SK-N-SH (cell line): ENCODE measurements around the gene NECTIN2. TPM values are rescaled to one million over a fixed set of nuclear protein-coding genes. Genes with fewer than 3 reads are reported as not detected.
"Not testable (repeated sequence)": the region's sequence is repeated elsewhere in the genome, so short reads cannot be mapped to it uniquely, and the experiment has no call there.

Source experiments
- CTCF ChIA-PET: fragments of 300-600, 350-600 bp; formaldehyde crosslinking; extraction: SDS; loops from one replicate; lab custom pipeline; 2021; lab: Yijun Ruan, JAX
- POLR2A ChIA-PET: fragments of 350-600 bp; sonication (Branson Sonifier 250); formaldehyde crosslinking; extraction: SDS; loops from one replicate; lab custom pipeline; 2020; ENCODE audit warnings: antibody characterized with exemption, inconsistent platforms; lab: Yijun Ruan, JAX
- DNase-seq: peaks from one replicate; pipeline ENCODE4 v3.0.0; 2012
- H2AFZ ChIP-seq: fragments of 200-600 bp; sonication (generic); 2 replicates; pipeline ENCODE4 v1.8.1; 2016; ENCODE audit warnings: antibody characterized with exemption, mild to moderate bottlenecking, low read depth
- H3F3A ChIP-seq: fragments of 200-600 bp; sonication (generic); replicated peaks from 2 replicates; pipeline ENCODE3; 2016; ENCODE audit warnings: antibody characterized with exemption, mild to moderate bottlenecking; ENCODE audit not compliant: insufficient read depth
- H3K27ac ChIP-seq, 2 experiments: fragments of 200-500 bp in 1 of 2; fragments of 200-600 bp in 1 of 2; sonication (Bioruptor generic) in 1 of 2; sonication (generic), shearing (Covaris generic) in 1 of 2; 2 replicates each; pipeline versions ENCODE4 v1.5.1 to v1.6.1; 2014 to 2016; ENCODE audit warnings: low read depth in 2 of 2, inconsistent platforms in 1 of 2, low read length in 1 of 2, mild to moderate bottlenecking in 1 of 2, mixed read lengths in 1 of 2
- H3K27me3 ChIP-seq: fragments of 200-600 bp; sonication (generic), shearing (Covaris generic); 2 replicates; pipeline ENCODE4 v1.6.1; 2016; ENCODE audit warnings: mixed run types; ENCODE audit not compliant: insufficient read depth
- H3K36me3 ChIP-seq, 2 experiments: fragments of 200-500 bp in 1 of 2; fragments of 200-600 bp in 1 of 2; sonication (Bioruptor generic) in 1 of 2; sonication (generic) in 1 of 2; replicated peaks in 1 of 2; 2 replicates each; pipeline versions ENCODE3 to v1.5.1; 2014 to 2016; ENCODE audit warnings: low read length in 1 of 2, mild to moderate bottlenecking in 1 of 2; ENCODE audit not compliant: insufficient read depth in 2 of 2, control insufficient read depth in 1 of 2
- H3K4me1 ChIP-seq, 2 experiments: fragments of 200-500 bp in 1 of 2; fragments of 200-600 bp in 1 of 2; sonication (Bioruptor generic) in 1 of 2; sonication (generic), shearing (Covaris generic) in 1 of 2; 2 replicates each; pipeline versions ENCODE4 v1.5.1 to v1.6.1; 2014 to 2016; ENCODE audit warnings: low read depth in 1 of 2, low read length in 1 of 2, mixed run types in 1 of 2; ENCODE audit not compliant: insufficient read depth in 2 of 2, control insufficient read depth in 1 of 2
- H3K4me2 ChIP-seq: fragments of 200-600 bp; sonication (generic), shearing (Covaris generic); 2 replicates; pipeline ENCODE4 v1.6.1; 2017; ENCODE audit warnings: mixed run types
- H3K4me3 ChIP-seq, 2 experiments: fragments of 200-500 bp in 1 of 2; fragments of 200-600 bp in 1 of 2; sonication (Bioruptor generic) in 1 of 2; sonication (generic), shearing (Covaris generic) in 1 of 2; 2 replicates each; pipeline versions ENCODE4 v1.5.1 to v1.8.1; 2014 to 2016; ENCODE audit warnings: low read depth in 2 of 2, inconsistent platforms in 1 of 2, low read length in 1 of 2, mild to moderate bottlenecking in 1 of 2, mixed read lengths in 1 of 2, moderate library complexity in 1 of 2
- H3K79me2 ChIP-seq: fragments of 200-600 bp; sonication (generic); 2 replicates; pipeline ENCODE4 v1.8.1; 2017; ENCODE audit warnings: mild to moderate bottlenecking; ENCODE audit not compliant: insufficient read depth
- H3K9ac ChIP-seq: fragments of 200-600 bp; sonication (generic); 2 replicates; pipeline ENCODE4 v1.6.1; 2017; ENCODE audit warnings: mixed run types
- H3K9me2 ChIP-seq: fragments of 200-600 bp; sonication (generic); 2 replicates; pipeline ENCODE4 v1.6.1; 2017; ENCODE audit warnings: mixed run types
- H3K9me3 ChIP-seq: fragments of 200-600 bp; sonication (generic); 2 replicates; pipeline ENCODE4 v1.6.1; 2017; ENCODE audit warnings: mixed run types, mild to moderate bottlenecking, moderate library complexity
- H4K20me1 ChIP-seq: fragments of 200-600 bp; sonication (generic); 2 replicates; pipeline ENCODE4 v1.6.1; 2017; ENCODE audit warnings: mild to moderate bottlenecking, mixed run types; ENCODE audit not compliant: insufficient read depth
- CHD2 ChIP-seq: fragments of 150-350 bp; IDR thresholded peaks from 2 replicates; pipeline ENCODE4 v1.6.1; 2018; ENCODE audit warnings: low read length; ENCODE audit not compliant: partially characterized antibody
- FOSL2 ChIP-seq: IDR thresholded peaks from 2 replicates; pipeline ENCODE4 v1.4.0; 2012; ENCODE audit warnings: low read depth, mild to moderate bottlenecking, moderate library complexity, borderline replicate concordance
- FOXM1 ChIP-seq: IDR thresholded peaks from 2 replicates; pipeline ENCODE4 v1.4.0; 2012; ENCODE audit warnings: low read depth, mild to moderate bottlenecking
- MEF2A ChIP-seq: IDR thresholded peaks from 2 replicates; pipeline ENCODE4 v1.4.0; 2012; ENCODE audit warnings: low read depth, borderline replicate concordance
- NFIC ChIP-seq: IDR thresholded peaks from 2 replicates; pipeline ENCODE4 v1.4.0; 2012; ENCODE audit warnings: borderline replicate concordance
- NRF1 ChIP-seq: IDR thresholded peaks from 2 replicates; pipeline ENCODE4 v1.6.1; 2012; ENCODE audit warnings: low read depth, mild to moderate bottlenecking, low read length
- RCOR1 ChIP-seq: fragments of 150-350 bp; IDR thresholded peaks from 2 replicates; pipeline ENCODE4 v1.6.1; 2017; ENCODE audit warnings: antibody characterized with exemption, low read length
- RXRA ChIP-seq: IDR thresholded peaks from 2 replicates; pipeline ENCODE4 v1.4.0; 2012; ENCODE audit warnings: low read depth, mild to moderate bottlenecking, borderline replicate concordance
- TEAD4 ChIP-seq: IDR thresholded peaks from 2 replicates; pipeline ENCODE4 v1.4.0; 2012; ENCODE audit warnings: mild to moderate bottlenecking, borderline replicate concordance; ENCODE audit not compliant: insufficient read depth
- WGBS: methylation state at CpG from one replicate; pipeline ENCODE4 v1.1.6; 2017; ENCODE audit warnings: low lambda C conversion rate; 5-methylcytosine and 5-hydroxymethylcytosine counted together
- polyA plus RNA-seq, 3 experiments: library from polyadenylated mRNA; depleted of rRNA; stranded (reverse); fragments of >200 nt; gene quantifications; 2 replicates each; pipeline ENCODE4 v1.2.3, GENCODE V29; 2012
- TF ChIP-seq, protein P1 (sequence below): IDR thresholded peaks from 2 replicates; pipeline ENCODE4 v1.4.0; 2012; ENCODE audit warnings: low read depth

NECTIN2 gene
- polyA plus RNA-seq, 1 of the 3 experiments (the other 2 are of a cell fraction), result 121 TPM

DNA sequence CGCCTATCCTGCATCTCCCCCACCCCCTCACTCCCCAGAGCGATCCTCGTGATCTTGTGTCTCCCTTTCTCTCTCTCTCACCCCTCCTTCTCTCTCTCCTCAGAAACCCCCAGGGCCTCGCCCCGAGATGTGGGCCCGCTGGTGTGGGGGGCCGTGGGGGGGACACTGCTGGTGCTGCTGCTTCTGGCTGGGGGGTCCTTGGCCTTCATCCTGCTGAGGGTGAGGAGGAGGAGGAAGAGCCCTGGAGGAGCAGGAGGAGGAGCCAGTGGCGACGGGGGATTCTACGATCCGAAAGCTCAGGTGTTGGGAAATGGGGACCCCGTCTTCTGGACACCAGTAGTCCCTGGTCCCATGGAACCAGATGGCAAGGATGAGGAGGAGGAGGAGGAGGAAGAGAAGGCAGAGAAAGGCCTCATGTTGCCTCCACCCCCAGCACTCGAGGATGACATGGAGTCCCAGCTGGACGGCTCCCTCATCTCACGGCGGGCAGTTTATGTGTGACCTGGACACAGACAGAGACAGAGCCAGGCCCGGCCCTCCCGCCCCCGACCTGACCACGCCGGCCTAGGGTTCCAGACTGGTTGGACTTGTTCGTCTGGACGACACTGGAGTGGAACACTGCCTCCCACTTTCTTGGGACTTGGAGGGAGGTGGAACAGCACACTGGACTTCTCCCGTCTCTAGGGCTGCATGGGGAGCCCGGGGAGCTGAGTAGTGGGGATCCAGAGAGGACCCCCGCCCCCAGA lies 32.2 kb downstream of the NECTIN2 start:
- 82% methylated on average over 23 of the region's 26 CpGs for WGBS
- no peak for TF ChIP-seq MEF2A
- no peak overlapping the region for H3K4me2 ChIP-seq
- H3F3A ChIP-seq, result peaks cover 16% of the 10 kb centered on the region
- CTCF ChIA-PET, result no interaction called here
- DNase-seq, result no peak
- H4K20me1 ChIP-seq, result no peaks in the 10 kb centered on the region
- no peaks in the 10 kb centered on the region; the same call in 1 of the 2 replicates for H3K79me2 ChIP-seq
- H3K9ac ChIP-seq, result no peak overlapping the region
- H2AFZ ChIP-seq, result no peak overlapping the region
- peaks cover 14 to 26% of the 10 kb centered on the region in 2 experiments for H3K36me3 ChIP-seq
- peaks cover 0 to 13% of the 10 kb centered on the region in 2 experiments; a peak in 3 of 4 replicates for H3K4me1 ChIP-seq
- H3K9me3 ChIP-seq, result no peaks in the 10 kb centered on the region
- POLR2A ChIA-PET, result no interaction called here
- H3K27ac ChIP-seq, result no peak overlapping the region
- H3K9me2 ChIP-seq, result no peaks in the 10 kb centered on the region
- H3K27me3 ChIP-seq, result no peaks in the 10 kb centered on the region
- H3K4me3 ChIP-seq, result no peak overlapping the region

DNA sequence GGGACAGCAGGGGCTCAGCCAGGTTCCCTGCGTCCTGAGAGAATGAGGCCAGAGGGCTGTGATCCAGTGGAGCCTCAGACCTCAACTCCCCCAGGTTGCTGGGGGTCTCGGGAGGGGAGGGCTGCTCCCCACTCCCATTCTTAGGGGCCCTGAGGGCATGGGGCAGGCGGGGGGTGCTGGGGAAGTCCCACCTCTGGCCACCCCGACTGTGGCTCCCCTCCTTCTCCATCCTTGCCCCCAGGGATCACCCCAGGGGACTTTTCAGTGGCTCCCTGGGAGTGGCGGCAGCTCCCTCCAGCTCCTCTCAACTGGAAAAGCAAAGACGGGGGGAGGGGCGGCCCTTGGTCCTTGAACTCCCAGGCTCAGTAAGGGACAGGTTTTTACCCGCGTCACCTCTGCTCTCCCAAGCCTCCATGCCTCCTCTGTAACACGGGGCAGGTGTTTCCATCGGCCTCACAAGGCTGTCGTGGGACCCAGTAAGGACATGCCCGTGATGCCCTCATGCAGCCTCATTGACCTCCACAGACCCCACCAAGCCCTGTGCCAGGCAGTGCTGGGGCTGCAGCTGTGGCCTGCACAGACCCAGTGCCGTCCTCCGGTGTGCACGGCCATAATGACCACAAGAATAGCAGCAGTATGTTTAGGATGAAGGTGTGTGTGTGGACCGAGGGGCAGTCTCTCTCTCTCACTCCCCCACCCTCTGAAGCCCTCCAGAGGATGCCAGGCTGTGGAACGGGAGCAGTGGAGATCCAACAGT lies 33.4 kb downstream of the NECTIN2 start:
- Histone ChIP-seq H3K4me1 (peaks cover 0 to 13% of the 10 kb centered on the region in 2 experiments; a peak in 3 of 4 replicates), H3K9me2 (no peaks in the 10 kb centered on the region), H2AFZ (no peak overlapping the region), H3K79me2 (no peaks in the 10 kb centered on the region; the same call in 1 of the 2 replicates), H3K4me2 (no peak overlapping the region), H3K27me3 (no peaks in the 10 kb centered on the region), H4K20me1 (no peaks in the 10 kb centered on the region), H3K36me3 (peaks cover 9 to 18% of the 10 kb centered on the region in 2 experiments), H3K4me3 (no peak overlapping the region), H3K27ac (no peak overlapping the region), H3K9me3 (no peaks in the 10 kb centered on the region), H3F3A (peaks cover 23% of the 10 kb centered on the region), H3K9ac (no peak overlapping the region)
- ChIA-PET CTCF (interaction anchor here (0.6 kb wide), 1 partner anchor 223 kb away, joined by 3 read pairs; no protein-coding TSS in a partner anchor), POLR2A (no interaction called here)
- TF ChIP-seq NRF1 (no peak), FOSL2 (no peak), RXRA (no peak), TEAD4 (no peak)
- WGBS, result 86% methylated on average over 15 of the region's 18 CpGs
- no peak for DNase-seq

DNA sequence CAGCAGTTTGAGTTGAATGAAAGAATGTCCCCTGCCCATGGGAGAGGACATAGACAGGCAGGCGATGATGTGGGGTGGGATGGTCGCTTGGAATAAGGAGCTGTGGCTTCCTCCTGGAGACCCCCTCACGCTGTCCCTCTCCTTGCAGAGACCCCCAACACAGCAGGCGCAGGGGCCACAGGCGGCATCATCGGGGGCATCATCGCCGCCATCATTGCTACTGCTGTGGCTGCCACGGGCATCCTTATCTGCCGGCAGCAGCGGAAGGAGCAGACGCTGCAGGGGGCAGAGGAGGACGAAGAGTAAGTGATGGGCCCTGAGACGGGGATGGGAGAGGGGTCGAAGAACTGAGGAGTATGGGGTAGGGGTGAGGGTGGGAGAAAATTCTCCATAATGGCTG lies 36.0 kb downstream of the NECTIN2 start:
- H3K4me3 ChIP-seq, result no peak overlapping the region
- H3K27ac ChIP-seq, result no peak overlapping the region
- no peaks in the 10 kb centered on the region for H4K20me1 ChIP-seq
- H3K36me3 ChIP-seq, result peaks cover 2 to 16% of the 10 kb centered on the region in 2 experiments
- H3K9me3 ChIP-seq, result no peaks in the 10 kb centered on the region
- no peak for DNase-seq
- H3K9ac ChIP-seq, result no peak overlapping the region
- peaks cover 10% of the 10 kb centered on the region for H3F3A ChIP-seq
- POLR2A ChIA-PET, result no interaction called here
- CTCF ChIA-PET, result no interaction called here
- H3K9me2 ChIP-seq, result no peaks in the 10 kb centered on the region
- H3K4me1 ChIP-seq, result peaks cover 0 to 3% of the 10 kb centered on the region in 2 experiments; a peak in 1 of 4 replicates
- no peak overlapping the region for H3K4me2 ChIP-seq
- no peak overlapping the region for H2AFZ ChIP-seq
- WGBS, result 93% methylated on average over 15 of the region's 15 CpGs
- H3K79me2 ChIP-seq, result no peaks in the 10 kb centered on the region; the same call in 1 of the 2 replicates
- H3K27me3 ChIP-seq, result no peaks in the 10 kb centered on the region
- TF ChIP-seq FOXM1 (no peak), CHD2 (no peak), RCOR1 (no peak), NFIC (no peak)
- TF ChIP-seq, protein P1, sequence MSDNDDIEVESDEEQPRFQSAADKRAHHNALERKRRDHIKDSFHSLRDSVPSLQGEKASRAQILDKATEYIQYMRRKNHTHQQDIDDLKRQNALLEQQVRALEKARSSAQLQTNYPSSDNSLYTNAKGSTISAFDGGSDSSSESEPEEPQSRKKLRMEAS, result no peak
- TF ChIP-seq, all 33 proteins: peak for 0

DNA sequence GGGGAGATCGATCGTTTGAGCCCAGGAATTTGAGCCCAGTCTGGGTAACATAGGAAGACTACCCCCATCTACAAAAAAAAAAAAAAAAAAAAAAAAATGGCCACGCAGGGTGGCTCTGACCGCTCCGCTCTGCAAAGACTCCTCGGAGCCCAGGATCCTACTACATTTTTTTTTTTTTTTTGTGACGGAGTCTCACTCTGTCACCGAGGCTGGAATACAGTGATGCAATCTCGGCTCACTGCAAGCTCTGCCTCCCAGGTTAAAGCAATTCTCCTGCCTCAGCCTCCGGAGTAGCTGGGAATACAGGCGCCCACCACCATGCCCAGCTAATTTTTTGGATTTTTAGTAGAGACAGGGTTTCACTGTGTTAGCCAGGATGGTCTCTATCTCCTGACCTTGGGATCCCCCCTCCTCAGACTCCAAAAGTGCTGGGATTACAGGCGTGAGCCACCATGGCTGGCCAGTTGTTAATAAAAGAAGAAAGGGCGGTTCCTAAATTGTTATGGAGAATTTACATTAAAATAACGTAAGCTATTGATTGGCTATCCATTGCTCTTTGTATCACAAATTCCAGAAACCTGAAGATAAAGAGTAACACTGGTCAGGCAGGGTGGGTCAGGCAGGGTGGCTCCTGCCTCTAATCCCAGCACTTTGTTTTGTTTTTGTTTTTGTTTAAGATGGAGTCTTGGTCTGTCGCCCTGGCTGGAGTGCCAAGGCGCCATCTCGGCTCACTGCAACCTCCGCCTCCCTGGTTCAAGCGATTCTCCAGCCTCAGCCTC lies 36.7 kb downstream of the NECTIN2 start:
- Histone ChIP-seq H3F3A (peaks cover 10% of the 10 kb centered on the region), H3K36me3 (peaks cover 2 to 18% of the 10 kb centered on the region in 2 experiments)
- H3K79me2 ChIP-seq, H3K27me3 ChIP-seq, DNase-seq, H3K4me2 ChIP-seq, H3K4me1 ChIP-seq, H2AFZ ChIP-seq, H3K9me3 ChIP-seq, POLR2A ChIA-PET, H3K27ac ChIP-seq, H3K9ac ChIP-seq, H3K4me3 ChIP-seq, H4K20me1 ChIP-seq, H3K9me2 ChIP-seq: not testable (repeated sequence)
- 90% methylated on average over 19 of the region's 19 CpGs for WGBS
- CTCF ChIA-PET, result interaction anchor here (0.6 to 1.5 kb wide), 3 partner anchors 72 to 584 kb away, joined by 3 to 5 read pairs (median 4); partner anchors contain the start of gene CLPTM1
